ENCODE data around the gene RAVER1. TPM values are rescaled to one million over a fixed set of nuclear protein-coding genes. Genes with fewer than 3 reads are reported as not detected.

The RAVER1 gene
- total RNA-seq, 1 donor from 2014 or later, result 25.4 TPM

- no peak for TF ChIP-seq CTCF (IDR thresholded peaks at IDR 0.05)
- no peaks in the 10 kb centered on the region for H3K36me3 ChIP-seq
- no peaks in the 10 kb centered on the region for H3K27me3 ChIP-seq
- H3K4me1 ChIP-seq, result peaks cover 6% of the 10 kb centered on the region
- no peak overlapping the region for H3K4me3 ChIP-seq
- ATAC-seq, result no peak
- H3K27ac ChIP-seq, result peak overlapping the region; percentile 95
- intact Hi-C loops (cut with DNase I), result loop anchor here (2.0 kb wide), 1 partner anchor 121 kb away; no protein-coding TSS in a partner anchor
- no peaks in the 10 kb centered on the region for H3K9me3 ChIP-seq
- DNase-seq, result no peak
Measured at GRCh38 chr19:10268071-10268470, 65.3 kb downstream of the RAVER1 start.

- ATAC-seq (no peak), DNase-seq (no peak)
- Histone ChIP-seq H3K27me3 (no peaks in the 10 kb centered on the region), H3K36me3 (no peaks in the 10 kb centered on the region), H3K9me3 (no peaks in the 10 kb centered on the region), H3K4me1 (no peaks in the 10 kb centered on the region), H3K4me3 (no peak overlapping the region), H3K27ac (peak overlapping the region; percentile 11)
- TF ChIP-seq CTCF (IDR thresholded peaks at IDR 0.05), result no peak
- intact Hi-C loops (cut with DNase I), result no loop called here
Measured at GRCh38 chr19:10266706-10267105, 66.6 kb downstream of the RAVER1 start.

Other genes with a start within 250 kb of the RAVER1 start
- gene SHFL, start 247.2 kb downstream of the RAVER1 start, total RNA-seq, result 52.0 TPM
- gene ANGPTL6, start 230.9 kb downstream of the RAVER1 start, total RNA-seq, result 0.23 TPM
- gene PPAN, start 227.2 kb downstream of the RAVER1 start, total RNA-seq, result 35.2 TPM
- 13.5 TPM for gene P2RY11, start 221.8 kb downstream of the RAVER1 start, total RNA-seq
- 175 TPM for gene EIF3G, start 213.6 kb downstream of the RAVER1 start, total RNA-seq
- gene DNMT1, start 138.6 kb downstream of the RAVER1 start, total RNA-seq, result 72.1 TPM
- 21.7 TPM for gene S1PR2, start 102.2 kb downstream of the RAVER1 start, total RNA-seq
- gene MRPL4, start 81.3 kb downstream of the RAVER1 start, total RNA-seq, result 41.5 TPM
- 245 TPM for gene ICAM1, start 62.4 kb downstream of the RAVER1 start, total RNA-seq
- gene ICAM4, start 46.6 kb downstream of the RAVER1 start, total RNA-seq, result 11.1 TPM
- gene ICAM5, start 43.6 kb downstream of the RAVER1 start, total RNA-seq, result 18.3 TPM
- 3.8 TPM for gene ZGLP1, start 23.7 kb downstream of the RAVER1 start, total RNA-seq
- 19.2 TPM for gene FDX2, start 17.5 kb downstream of the RAVER1 start, total RNA-seq
- gene ICAM3, start 6.1 kb upstream of the RAVER1 start, total RNA-seq, result 23.8 TPM
- gene TYK2, start 47.0 kb upstream of the RAVER1 start, total RNA-seq, result 140 TPM
- 154 TPM for gene CDC37, start 70.0 kb upstream of the RAVER1 start, total RNA-seq
- 35.5 TPM for gene PDE4A, start 87.0 kb upstream of the RAVER1 start, total RNA-seq
- 69.1 TPM for gene KEAP1, start 169.8 kb upstream of the RAVER1 start, total RNA-seq
- gene S1PR5, start 183.9 kb upstream of the RAVER1 start, total RNA-seq, result 2.1 TPM
- 21.0 TPM for gene ATG4D, start 210.4 kb upstream of the RAVER1 start, total RNA-seq
- gene KRI1, start 232.5 kb upstream of the RAVER1 start, total RNA-seq, result 19.6 TPM
- gene CDKN2D, start 235.4 kb upstream of the RAVER1 start, total RNA-seq, result 10.5 TPM

Measured in upper lobe of right lung (tissue), 1 donor.